Brain pericyte (primary cell): ENCODE results near the gene ELOA.
"Not testable (repeated sequence)": the region's sequence is repeated elsewhere in the genome, so short reads cannot be mapped to it uniquely, and the experiment has no call there.

Experiments
- DNase-seq: peaks from one replicate; pipeline ENCODE4 v3.0.0-alpha.2; 2012; ENCODE audit warnings: low read depth, low spot score

ELOA gene

GRCh38 chr1:23743287-23744152 is at the start of gene ELOA:
ELOA (plus strand) TSS chr1:23743471; CDS start chr1:23743504, 33 bp downstream.
- DNase-seq = no peak

- DNase-seq = no peak
Observed at GRCh38 chr1:23693599-23693998, 49.7 kb upstream of the ELOA start.

GRCh38 chr1:23694371-23694770 is 48.9 kb upstream of the ELOA start:
- no peak for DNase-seq

GRCh38 chr1:23695667-23696066 is 47.6 kb upstream of the ELOA start:
- DNase-seq = no peak

DNA sequence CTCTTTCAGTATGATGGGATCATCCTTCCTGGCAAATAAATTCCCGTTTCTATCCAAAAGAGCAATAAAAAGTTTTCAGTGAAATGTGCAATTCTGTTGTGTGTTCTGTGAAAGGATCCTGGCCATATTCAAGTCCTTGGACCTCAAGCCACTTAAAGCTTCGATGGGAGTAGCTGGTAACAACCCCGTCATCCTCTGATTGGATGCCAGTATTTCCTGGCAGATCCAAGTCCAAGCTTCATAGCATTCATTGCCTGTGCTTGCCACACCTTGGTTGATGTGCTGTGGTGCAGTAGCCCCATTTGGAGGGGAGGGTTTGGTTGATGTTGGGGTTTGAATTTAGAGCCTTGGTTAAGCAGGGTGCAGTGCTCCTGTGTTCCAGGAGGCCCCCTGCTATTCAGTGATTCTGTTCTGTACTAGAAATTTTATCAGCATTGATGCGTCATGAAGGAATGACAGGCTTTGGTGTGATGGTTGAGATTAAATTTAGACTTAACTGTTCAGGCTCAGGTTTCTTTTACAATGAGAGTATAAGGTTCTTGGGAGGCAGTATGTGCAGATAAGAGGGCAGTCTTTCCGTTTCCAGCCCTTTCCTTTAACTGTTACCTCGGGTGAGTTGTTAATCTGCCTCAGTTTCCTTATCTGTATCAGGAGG is 46.8 kb upstream of the ELOA start:
- no peak for DNase-seq

GRCh38 chr1:23698466-23698865 is 44.8 kb upstream of the ELOA start:
- no peak for DNase-seq

- DNase-seq = no peak
Observed at GRCh38 chr1:23699280-23700179, 43.7 kb upstream of the ELOA start.

DNA sequence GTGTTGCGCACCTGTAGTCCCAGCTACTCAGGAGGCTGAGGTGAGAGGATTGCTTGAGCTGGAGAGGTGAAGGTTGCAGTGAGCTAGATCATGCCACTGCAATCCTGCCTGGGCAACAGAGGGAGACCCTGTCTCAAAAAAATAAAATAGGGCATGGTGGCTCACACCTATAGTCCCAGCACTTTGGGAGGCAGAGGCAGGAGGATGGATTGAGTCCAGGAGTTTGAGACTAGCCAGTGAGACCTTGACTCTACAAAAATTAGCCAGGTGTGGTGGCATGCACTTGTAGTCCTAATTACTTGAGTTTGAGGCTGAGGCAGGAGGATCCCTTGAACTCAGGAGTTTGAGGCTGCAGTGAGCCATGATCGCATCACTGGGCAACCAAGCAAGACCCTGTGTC is 42.0 kb upstream of the ELOA start:
- DNase-seq = no peak

DNA sequence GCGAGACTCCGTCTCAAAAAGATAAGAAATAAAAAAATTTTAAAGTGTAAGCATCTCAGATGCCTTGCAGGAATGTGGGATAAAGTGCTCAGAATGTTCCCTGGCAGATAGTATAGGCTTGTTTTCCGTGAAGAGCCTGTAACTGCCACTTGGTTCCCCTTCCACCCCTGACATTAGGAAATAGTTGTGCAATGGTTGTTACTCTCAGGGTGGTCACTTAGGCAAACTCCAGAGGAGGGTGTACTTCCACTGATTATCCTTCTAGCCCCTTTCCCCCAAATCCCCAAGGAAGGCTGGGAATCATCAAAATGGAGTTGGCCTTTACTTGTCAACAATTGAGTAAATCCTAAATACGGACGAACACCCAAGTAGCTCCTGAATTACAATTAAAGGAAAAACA is 41.3 kb upstream of the ELOA start:
- no peak for DNase-seq

GRCh38 chr1:23704834-23705495 is 38.3 kb upstream of the ELOA start:
- no peak for DNase-seq

GRCh38 chr1:23709229-23709628 is 34.0 kb upstream of the ELOA start:
- no peak for DNase-seq

GRCh38 chr1:23718482-23718881 is 24.8 kb upstream of the ELOA start:
- DNase-seq = no peak

DNA sequence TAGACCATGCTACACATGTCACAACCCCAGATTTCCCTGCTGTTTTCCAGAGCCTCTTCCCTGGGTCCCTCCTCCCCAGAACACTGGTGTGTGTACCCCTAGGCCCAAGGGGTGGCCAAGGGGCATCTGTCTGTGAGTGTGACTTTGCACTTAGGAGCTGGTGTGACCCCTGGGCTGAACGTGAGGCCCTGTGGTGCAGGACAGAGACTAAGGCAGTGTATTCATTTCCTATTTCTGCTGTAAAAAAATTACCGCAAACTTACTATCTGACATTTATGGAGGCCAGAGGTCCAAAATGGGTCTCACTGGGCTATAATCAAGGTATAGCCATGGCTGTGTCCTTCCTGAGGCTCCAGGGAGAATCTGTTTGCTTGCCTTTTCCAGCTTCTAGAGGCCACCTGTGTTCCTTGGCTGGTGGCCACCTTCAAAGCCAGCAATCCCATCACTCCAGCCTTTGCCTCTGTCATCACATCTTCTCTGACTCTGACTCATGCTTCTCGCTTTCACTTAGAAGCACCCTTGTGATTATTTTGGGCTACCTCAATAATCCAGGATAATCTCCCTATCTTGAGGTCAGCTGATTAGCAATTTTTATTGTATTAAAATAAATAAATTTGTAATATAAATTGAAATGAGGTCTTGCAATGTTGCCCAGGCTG is 24.0 kb upstream of the ELOA start:
- DNase-seq = no peak

DNA sequence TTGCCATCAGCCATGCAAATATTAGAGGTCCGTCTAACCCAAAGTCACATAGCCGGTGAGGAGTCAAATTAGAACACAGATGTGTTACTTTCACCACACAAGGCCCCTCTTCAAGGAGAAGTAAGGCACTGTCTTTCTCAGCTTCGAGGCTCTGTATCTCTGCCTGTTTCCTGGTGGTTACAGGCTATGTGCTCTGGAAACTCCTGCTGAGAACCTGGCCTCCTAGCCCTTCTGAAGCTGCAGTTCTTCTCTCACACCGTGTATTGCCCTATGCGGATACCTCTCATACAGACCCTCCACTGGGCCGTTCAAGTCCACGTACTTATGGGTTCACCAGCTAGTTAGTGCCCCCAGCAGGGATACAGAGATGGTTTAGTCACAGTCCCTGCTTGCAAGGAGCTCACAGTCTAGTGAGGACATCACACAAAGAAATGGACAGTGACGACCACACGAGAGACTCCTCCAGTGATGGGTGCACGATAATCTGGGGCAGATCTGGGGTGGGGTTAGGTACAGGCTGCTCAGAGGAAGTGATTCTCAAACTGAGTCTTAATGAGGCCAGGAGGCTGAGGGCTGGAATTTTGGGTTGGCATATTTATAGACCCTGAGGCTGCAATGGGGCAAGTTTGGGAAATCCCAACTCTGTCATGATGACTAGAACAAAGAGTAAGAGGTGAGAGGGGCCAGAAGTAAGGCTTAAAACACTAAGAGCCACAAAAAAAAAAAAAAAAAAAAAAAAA is 22.8 kb upstream of the ELOA start:
- DNase-seq = no peak

- DNase-seq = no peak
Observed at GRCh38 chr1:23722652-23723051, 20.6 kb upstream of the ELOA start.

DNA sequence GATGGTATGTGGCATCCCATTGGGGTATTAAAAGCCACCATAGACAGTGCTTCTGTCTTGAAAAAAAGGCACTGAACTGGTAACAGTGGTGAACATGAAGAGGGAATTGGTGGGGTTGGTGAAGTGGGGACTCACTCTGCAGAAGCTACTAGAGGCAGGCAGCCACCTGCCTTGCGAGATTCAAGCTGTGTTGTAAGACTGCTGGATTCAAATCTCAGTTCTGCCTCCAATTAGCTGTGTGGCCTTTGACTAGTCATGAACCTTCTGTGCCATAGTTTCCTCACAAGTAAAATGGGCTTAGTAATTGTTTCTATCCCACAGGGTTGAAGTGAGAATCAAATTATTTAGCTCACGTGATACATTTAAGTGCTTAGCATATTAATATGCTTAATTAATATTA is 16.6 kb upstream of the ELOA start:
- DNase-seq = no peak

DNA sequence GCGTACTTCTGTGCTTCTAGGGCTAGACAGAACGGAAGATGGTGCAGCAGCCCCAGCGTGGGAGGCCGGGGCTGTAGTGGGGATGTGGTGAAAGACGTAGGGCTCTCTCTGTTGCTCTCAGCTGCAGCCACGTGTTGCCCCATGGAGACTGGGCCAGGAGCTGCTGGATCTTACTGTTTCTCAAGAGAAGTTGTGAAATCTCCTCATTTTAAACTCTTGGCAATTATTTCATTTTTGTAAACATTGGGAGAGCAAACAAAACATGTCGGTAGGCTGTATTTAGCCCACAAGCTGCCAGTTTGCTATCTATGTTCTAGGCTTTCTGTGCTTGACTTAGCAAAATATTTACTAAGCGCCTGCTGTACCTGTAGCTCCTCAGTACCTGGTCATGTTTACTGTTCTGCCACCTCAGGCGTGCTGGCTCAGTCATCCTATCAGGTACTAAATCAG is 15.9 kb upstream of the ELOA start:
- DNase-seq = no peak

DNA sequence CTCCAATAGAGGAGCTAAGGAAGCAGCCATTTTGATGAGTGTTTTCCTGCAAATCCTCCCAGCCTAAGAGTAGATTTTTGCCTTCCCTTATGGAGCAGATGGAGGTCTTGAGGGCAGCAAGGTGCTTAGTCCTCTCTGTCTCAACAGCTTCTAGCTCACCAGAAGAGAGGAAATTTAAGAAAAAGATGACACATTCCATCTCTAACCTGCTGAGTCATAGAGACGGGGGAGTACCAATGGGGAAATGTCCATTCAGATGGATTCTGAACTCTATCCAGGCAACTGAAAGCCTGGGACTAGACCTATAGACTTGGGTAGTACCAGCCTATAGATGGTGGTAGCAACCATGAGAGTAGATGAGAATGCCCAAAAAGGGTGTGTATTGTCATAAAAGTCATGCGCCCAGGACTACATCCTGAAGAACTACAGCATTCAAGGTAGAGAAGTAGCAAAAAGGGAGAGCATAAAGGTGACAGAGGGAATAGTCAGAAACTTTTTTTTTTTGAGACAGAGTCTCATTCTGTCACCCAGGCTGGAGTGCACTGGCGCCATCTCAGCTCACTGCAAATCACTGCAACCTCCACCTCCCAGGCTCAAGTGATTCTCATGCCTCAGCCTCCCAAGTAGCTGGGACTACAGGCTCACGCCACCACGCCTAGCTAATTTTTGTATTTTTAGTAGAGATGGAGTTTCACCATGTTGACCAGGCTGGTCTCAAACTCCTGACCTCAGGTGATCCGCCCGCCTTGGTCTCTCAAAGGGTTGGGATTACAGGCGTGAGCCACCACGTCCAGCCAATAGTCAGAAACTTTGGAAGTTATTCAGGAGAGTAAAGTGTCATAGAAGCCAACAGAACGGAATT is 10.7 kb upstream of the ELOA start:
- DNase-seq = no peak

GRCh38 chr1:23733281-23733680 is 10.0 kb upstream of the ELOA start:
- DNase-seq = not testable (repeated sequence)
